Measurements from ENCODE around the gene GALNT5.
A peak's percentile ranks its signal among the peaks of the same experiment; 100 is the strongest.

Gene GALNT5

DNA sequence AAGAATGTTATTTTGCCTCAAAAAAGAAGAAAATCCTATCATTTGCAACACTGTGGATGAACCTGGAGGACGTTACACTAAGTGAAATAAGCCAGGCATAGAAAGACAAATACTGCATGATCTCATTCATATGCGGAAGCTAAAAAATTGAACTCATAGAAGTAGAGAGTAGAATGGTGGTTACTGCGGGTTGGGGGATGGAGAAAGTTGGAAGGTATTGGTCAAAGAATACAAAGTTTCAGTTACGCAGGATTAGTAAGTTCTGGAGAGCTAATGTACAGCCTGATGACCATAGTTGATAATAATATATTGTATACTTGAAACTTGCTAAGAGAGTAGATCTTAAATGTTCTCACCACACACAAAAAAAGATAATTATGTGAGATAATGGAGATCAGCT is 5.0 kb upstream of the GALNT5 start:
- TF ChIP-seq TAF1 (IDR thresholded peaks at IDR 0.05; ENCODE audit: borderline replicate concordance, low read depth, low read length) (no peak), POLR2A (IDR thresholded peaks at IDR 0.05; ENCODE audit: low read depth, low read length) (no peak), POLR2AphosphoS5 (IDR thresholded peaks at IDR 0.05; ENCODE audit: low read depth, low read length) (no peak)
- FAIRE-seq (no peak), DNase-seq (ENCODE audit: insufficient read length) (no peak)

DNA sequence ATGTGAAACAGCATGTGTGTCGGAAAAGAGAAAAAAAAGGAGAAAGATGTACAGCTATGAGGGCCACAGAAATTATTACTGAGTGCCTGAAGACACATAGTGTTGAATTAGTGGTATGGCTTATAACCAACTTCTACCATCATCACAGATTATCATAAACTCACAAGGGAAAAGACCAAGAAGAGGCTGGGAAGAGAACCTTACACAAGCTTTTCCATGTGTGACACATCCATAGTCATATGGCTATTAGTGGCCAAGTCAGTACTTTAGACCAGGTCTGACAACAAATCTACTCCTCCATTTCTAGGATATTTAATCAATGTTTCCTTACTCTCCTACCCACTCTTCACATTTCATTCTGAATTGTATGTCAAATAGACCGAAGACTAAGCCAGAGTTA is 3.5 kb upstream of the GALNT5 start:
- FAIRE-seq: no peak
- no peak for DNase-seq (ENCODE audit: insufficient read length)
- TF ChIP-seq TAF1 (IDR thresholded peaks at IDR 0.05; ENCODE audit: borderline replicate concordance, low read depth, low read length) (no peak), POLR2A (IDR thresholded peaks at IDR 0.05; ENCODE audit: low read depth, low read length) (no peak), POLR2AphosphoS5 (IDR thresholded peaks at IDR 0.05; ENCODE audit: low read depth, low read length) (no peak)

DNA sequence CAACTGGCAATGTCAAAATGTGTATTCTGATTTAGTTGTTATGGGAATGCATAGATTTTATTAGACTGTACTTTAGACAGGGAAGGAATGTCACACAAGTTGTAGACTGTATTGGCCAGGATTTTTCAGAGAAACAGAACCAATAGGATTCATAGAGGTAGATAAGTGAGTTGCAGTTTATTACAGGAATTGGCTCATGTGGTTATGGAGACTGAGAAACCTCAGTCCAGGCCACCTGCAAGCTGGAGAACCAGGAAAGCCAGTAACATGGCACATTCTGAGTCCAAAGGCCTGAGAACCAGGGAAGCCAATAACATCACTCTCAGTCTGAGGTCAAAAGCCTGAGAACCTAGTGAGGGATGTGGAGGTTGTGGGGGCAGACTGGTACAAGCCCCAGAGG is 1.8 kb upstream of the GALNT5 start:
- FAIRE-seq (no peak), DNase-seq (ENCODE audit: insufficient read length) (no peak)
- TF ChIP-seq POLR2A (IDR thresholded peaks at IDR 0.05; ENCODE audit: low read depth, low read length) (no peak), POLR2AphosphoS5 (IDR thresholded peaks at IDR 0.05; ENCODE audit: low read depth, low read length) (no peak), TAF1 (IDR thresholded peaks at IDR 0.05; ENCODE audit: borderline replicate concordance, low read depth, low read length) (no peak)

DNA sequence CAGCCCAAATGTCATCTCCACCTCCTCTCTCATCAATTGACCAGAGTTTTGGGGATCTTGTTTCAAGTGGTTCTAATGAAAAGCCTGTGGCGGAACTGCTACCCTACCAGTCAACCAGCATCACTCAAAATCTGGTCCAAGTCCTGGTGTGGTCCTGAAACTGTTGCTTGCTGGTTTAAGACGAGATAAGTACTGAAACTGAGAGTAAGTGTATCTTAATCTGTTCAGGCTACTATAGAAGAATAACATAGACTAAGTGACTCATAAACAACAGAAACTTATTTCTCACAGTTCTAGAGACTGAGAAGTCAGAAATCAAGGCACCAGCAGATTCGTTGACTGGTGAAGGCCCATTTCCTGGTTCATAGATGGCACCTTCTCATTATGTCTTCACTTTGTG is 879 bp upstream of the GALNT5 start:
- TF ChIP-seq POLR2A (IDR thresholded peaks at IDR 0.05; ENCODE audit: low read depth, low read length) (no peak), POLR2AphosphoS5 (IDR thresholded peaks at IDR 0.05; ENCODE audit: low read depth, low read length) (no peak)
- FAIRE-seq (peak; percentile 73), DNase-seq (ENCODE audit: insufficient read length) (no peak)

DNA sequence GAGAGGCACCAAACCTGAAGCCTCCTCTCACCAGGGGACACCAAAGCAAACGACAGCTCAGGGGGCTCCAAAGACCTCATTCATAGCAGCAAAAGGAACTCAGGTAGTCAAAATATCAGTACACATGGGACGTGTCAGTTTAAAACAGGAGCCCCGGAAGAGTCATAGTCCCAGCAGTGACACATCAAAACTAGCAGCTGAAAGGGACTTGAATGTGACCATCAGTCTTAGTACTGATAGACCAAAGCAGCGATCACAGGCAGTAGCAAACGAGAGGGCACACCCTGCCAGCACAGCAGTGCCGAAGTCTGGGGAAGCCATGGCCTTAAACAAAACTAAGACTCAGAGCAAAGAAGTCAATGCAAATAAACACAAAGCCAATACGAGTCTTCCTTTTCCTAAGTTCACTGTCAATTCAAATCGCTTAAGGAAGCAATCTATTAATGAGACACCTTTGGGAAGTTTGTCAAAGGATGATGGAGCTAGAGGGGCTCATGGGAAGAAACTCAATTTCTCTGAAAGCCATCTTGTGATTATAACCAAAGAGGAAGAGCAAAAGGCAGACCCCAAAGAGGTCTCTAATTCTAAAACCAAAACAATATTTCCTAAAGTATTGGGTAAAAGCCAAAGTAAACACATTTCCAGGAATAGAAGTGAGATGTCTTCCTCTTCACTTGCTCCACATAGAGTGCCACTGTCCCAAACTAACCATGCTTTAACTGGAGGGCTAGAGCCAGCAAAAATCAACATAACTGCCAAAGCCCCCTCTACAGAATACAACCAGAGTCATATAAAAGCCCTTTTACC is 1.2 kb downstream of the GALNT5 start:
- TF ChIP-seq POLR2AphosphoS5 (IDR thresholded peaks at IDR 0.05; ENCODE audit: low read depth, low read length) (no peak), POLR2A (IDR thresholded peaks at IDR 0.05; ENCODE audit: low read depth, low read length) (no peak), TAF1 (IDR thresholded peaks at IDR 0.05; ENCODE audit: borderline replicate concordance, low read depth, low read length) (no peak)
- FAIRE-seq (no peak), DNase-seq (ENCODE audit: insufficient read length) (no peak)

DNA sequence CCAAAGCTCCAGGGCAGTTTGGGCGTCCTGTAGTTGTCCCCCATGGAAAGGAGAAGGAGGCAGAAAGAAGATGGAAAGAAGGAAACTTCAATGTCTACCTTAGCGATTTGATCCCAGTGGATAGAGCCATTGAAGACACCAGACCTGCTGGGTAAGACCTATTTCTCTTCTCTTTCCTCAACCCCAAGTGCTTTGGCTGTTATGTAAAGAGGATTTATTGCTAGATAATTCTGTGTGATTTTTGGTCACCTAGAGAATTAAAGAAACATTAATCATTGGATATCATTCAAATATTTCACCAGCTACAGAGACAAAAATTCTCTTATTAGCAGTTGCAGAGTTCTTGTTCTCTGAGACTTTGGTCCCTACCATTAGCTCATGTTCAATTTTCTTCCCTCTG is 1.9 kb downstream of the GALNT5 start:
- TF ChIP-seq TAF1 (IDR thresholded peaks at IDR 0.05; ENCODE audit: borderline replicate concordance, low read depth, low read length) (no peak), POLR2AphosphoS5 (IDR thresholded peaks at IDR 0.05; ENCODE audit: low read depth, low read length) (no peak), POLR2A (IDR thresholded peaks at IDR 0.05; ENCODE audit: low read depth, low read length) (no peak)
- no peak for DNase-seq (ENCODE audit: insufficient read length)
- FAIRE-seq: no peak

DNA sequence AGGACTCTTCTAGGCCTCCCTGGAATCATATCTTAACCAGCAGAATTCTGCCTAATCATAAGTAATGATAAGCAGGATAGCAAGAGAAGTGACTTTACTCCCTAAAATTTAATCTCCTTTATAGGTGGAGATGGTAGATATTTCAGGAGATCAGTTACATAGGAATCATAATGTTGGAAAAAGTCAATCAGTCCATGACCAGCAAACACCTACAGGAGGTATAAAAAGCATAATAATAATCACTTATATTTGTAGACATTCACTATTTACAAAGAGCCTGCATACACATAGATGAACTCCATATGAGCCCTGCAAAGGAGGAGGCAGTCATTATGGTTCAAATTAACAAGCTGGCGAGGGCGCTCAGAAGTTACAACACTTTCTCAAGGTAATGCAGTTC is 2.5 kb downstream of the GALNT5 start:
- DNase-seq (ENCODE audit: insufficient read length) (no peak), FAIRE-seq (no peak)
- TF ChIP-seq POLR2AphosphoS5 (IDR thresholded peaks at IDR 0.05; ENCODE audit: low read depth, low read length) (no peak), POLR2A (IDR thresholded peaks at IDR 0.05; ENCODE audit: low read depth, low read length) (no peak), TAF1 (IDR thresholded peaks at IDR 0.05; ENCODE audit: borderline replicate concordance, low read depth, low read length) (no peak)

DNA sequence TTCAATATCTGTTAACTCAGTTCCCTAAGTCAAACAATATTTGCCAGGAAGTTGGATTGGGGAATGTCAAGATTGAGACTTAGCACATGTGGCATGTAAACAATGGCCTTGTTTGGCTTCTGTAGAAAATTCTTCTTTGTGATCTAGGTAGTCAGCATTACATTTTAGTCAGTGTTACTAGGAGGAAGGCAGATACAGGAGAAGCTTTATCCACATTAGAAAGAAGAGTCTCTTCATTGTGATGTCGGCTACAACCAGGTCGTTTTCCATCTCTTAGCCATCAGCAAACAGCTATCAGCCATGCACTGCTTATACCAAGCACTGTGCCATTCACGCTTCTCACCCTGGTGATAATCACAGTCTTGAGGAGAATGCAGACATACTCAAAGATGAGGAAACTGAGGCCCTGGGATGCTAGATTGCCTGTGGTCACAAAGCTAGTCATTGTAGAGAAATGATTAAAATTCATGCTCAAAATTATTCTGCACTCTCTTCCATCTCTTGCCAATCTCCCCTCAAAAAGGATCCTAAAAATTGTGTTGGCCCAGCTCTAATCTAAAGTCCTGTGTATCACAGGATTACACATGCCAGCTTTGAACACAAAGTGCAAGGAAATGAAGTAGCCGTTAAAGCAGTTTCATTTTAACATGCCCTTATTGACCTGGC is 3.2 kb downstream of the GALNT5 start:
- DNase-seq (ENCODE audit: insufficient read length): no peak
- no peak for TF ChIP-seq POLR2A (IDR thresholded peaks at IDR 0.05; ENCODE audit: low read depth, low read length)
- TF ChIP-seq TAF1 (IDR thresholded peaks at IDR 0.05; ENCODE audit: borderline replicate concordance, low read depth, low read length): no peak
- TF ChIP-seq POLR2AphosphoS5 (IDR thresholded peaks at IDR 0.05; ENCODE audit: low read depth, low read length): no peak
- FAIRE-seq: peak; percentile 70

DNA sequence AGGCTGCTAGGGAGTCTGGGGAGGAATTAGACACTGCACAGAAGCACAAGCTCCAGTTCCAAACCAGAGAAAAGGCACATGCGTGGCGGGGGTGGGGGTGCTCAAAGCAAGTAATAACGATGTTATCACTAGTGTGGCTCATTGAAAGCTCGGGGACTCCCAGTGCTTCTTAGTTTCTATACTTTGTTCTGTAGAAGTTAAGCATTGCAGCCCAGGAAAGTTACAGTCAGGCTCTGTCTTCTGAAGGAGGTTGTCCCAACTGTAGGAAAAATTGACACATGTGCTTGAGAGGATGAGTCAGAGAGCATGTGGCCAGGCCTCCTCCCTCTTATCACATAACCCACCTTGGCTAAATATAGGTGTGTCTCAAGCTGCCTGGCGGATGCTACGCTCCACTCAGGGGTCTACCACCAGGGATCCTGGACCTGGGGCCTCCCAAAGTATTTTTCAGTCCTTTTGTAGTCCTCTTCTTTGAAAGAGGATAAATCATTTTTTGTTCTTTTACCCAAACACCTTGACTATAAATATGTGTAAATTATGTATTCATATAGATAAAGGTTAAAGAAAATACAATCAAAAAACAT is 3.8 kb downstream of the GALNT5 start:
- TF ChIP-seq POLR2AphosphoS5 (IDR thresholded peaks at IDR 0.05; ENCODE audit: low read depth, low read length) (no peak), TAF1 (IDR thresholded peaks at IDR 0.05; ENCODE audit: borderline replicate concordance, low read depth, low read length) (no peak), POLR2A (IDR thresholded peaks at IDR 0.05; ENCODE audit: low read depth, low read length) (no peak)
- no peak for FAIRE-seq
- no peak for DNase-seq (ENCODE audit: insufficient read length)

DNA sequence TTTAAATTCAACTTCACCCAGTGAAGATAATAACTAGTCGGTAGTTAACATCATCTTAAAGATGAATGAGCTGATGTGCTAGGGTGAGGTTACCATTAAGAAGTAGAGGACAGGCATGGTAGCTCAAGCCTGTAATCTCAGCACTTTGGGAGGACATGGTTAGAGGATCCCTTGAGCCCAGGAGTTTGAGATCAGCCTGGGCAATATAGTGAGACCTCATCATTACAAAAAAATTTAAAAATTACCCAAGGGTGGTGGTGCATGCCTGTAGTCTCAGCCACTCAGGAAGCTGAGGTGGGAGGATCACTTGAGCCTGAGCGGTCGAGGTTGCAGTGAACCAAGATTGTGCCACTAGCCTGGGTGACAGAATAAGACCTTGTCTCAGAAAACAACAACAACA is 4.7 kb downstream of the GALNT5 start:
- TF ChIP-seq POLR2A (IDR thresholded peaks at IDR 0.05; ENCODE audit: low read depth, low read length): no peak
- no peak for FAIRE-seq
- no peak for DNase-seq (ENCODE audit: insufficient read length)

DNA sequence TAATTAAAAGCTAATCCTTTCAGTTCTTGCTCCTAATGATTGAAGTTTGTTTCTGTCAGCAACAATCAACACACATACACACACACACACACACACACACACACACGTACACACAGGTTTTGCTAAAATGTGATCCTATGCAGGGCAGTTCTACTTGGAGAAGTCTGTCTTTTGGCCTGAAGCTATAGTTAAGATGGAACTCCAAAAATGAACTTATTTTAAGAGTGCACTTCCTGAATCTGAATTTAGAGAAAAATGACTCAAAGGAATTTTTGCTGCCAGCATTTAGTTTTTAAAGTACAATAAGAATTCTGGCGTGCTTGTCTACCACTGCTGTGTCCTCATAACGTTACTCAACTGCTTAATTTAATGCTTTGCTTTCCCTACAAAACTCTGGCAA is 6.6 kb downstream of the GALNT5 start:
- no peak for TF ChIP-seq POLR2AphosphoS5 (IDR thresholded peaks at IDR 0.05; ENCODE audit: low read depth, low read length)
- no peak for TF ChIP-seq POLR2A (IDR thresholded peaks at IDR 0.05; ENCODE audit: low read depth, low read length)
- TF ChIP-seq TAF1 (IDR thresholded peaks at IDR 0.05; ENCODE audit: borderline replicate concordance, low read depth, low read length): no peak
- DNase-seq (ENCODE audit: insufficient read length) (no peak), FAIRE-seq (no peak)

DNA sequence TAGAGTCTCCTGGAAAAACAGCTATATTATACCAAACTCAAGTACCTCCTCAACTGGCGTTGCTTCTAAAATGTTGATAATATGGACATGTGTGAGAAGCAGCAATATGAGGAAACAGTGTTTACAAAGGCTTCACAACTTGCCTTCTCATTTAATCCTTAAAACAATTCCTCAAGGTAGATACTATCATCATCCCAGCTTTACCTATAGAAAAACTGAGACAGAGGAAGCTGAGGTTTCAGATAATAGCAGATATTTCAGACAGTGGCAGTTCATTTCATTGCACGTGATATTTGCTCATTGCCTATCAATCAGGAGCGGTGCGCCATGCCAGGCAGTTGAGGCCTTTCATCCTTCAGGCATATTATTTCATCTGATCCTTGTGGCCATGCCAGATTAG is 8.3 kb downstream of the GALNT5 start:
- no peak for DNase-seq (ENCODE audit: insufficient read length)
- no peak for FAIRE-seq
- TF ChIP-seq POLR2A (IDR thresholded peaks at IDR 0.05; ENCODE audit: low read depth, low read length): no peak
- no peak for TF ChIP-seq TAF1 (IDR thresholded peaks at IDR 0.05; ENCODE audit: borderline replicate concordance, low read depth, low read length)
- TF ChIP-seq POLR2AphosphoS5 (IDR thresholded peaks at IDR 0.05; ENCODE audit: low read depth, low read length): no peak
